ENCODE results near the gene ACAP3. TPM values are rescaled to one million over a fixed set of nuclear protein-coding genes. Genes with fewer than 3 reads are reported as not detected.

The ACAP3 gene
- total and polyA plus RNA-seq, 3 experiments from 2014 or later, result 6.9 to 38.8 (median 36.4) TPM

GRCh38 chr1:1243266-1243660 is 64.5 kb downstream of the ACAP3 start:
- Mint-ChIP-seq H3K27me3 (peaks cover 0 to 3% of the 10 kb centered on the region in 2 donors), H3K9me3 (no peaks in the 10 kb centered on the region), H3K27ac (no peak overlapping the region), H3K36me3 (no peaks in the 10 kb centered on the region), H3K4me1 (no peaks in the 10 kb centered on the region), H3K4me3 (no peak overlapping the region)
- H3K4me1 ChIP-seq (ENCODE audit: insufficient read depth, low read length), result no peaks in the 10 kb centered on the region
- H3K4me3 ChIP-seq (ENCODE audit: low read length), result no peak overlapping the region
- no peaks in the 10 kb centered on the region for H3K36me3 ChIP-seq (ENCODE audit: insufficient read depth, low read length)
- no peak for DNase-seq
- H3K27me3 ChIP-seq (ENCODE audit: insufficient read depth, low read length, poor library complexity, severe bottlenecking), result peaks cover 3% of the 10 kb centered on the region
- ChIA-PET CTCF (no interaction called here), POLR2A (no interaction called here)
- no peaks in the 10 kb centered on the region for H3K9me3 ChIP-seq (ENCODE audit: low read length)
- no peak overlapping the region for H3K27ac ChIP-seq (ENCODE audit: low read depth, low read length)

- H3K9me3 ChIP-seq (ENCODE audit: low read length), result no peaks in the 10 kb centered on the region
- no peak for DNase-seq
- CTCF ChIA-PET, result no interaction called here
- no peaks in the 10 kb centered on the region for H3K9me3 Mint-ChIP-seq
- POLR2A ChIA-PET, result no interaction called here
- no peaks in the 10 kb centered on the region for H3K36me3 ChIP-seq (ENCODE audit: insufficient read depth, low read length)
- no peak overlapping the region for H3K4me3 Mint-ChIP-seq
- H3K4me1 Mint-ChIP-seq, result no peaks in the 10 kb centered on the region
- H3K27me3 Mint-ChIP-seq, result peaks cover 0 to 3% of the 10 kb centered on the region in 2 donors
- no peak overlapping the region for H3K27ac ChIP-seq (ENCODE audit: low read depth, low read length)
- H3K4me1 ChIP-seq (ENCODE audit: insufficient read depth, low read length), result no peaks in the 10 kb centered on the region
- no peaks in the 10 kb centered on the region for H3K36me3 Mint-ChIP-seq
- H3K4me3 ChIP-seq (ENCODE audit: low read length), result no peak overlapping the region
- peaks cover 3% of the 10 kb centered on the region for H3K27me3 ChIP-seq (ENCODE audit: insufficient read depth, low read length, poor library complexity, severe bottlenecking)
- H3K27ac Mint-ChIP-seq, result no peak overlapping the region
Measured at GRCh38 chr1:1242461-1243265, 65.1 kb downstream of the ACAP3 start.

Other genes starting within 250 kb of the ACAP3 start
- gene RNF223, start 233.6 kb downstream of the ACAP3 start, total RNA-seq, result not detected
- gene RNF223, start 233.6 kb downstream of the ACAP3 start, polyA plus RNA-seq, result not detected
- 10 to 100 TPM; 18.7 to 20.8 TPM for gene C1orf159, start 191.8 kb downstream of the ACAP3 start, total RNA-seq
- gene C1orf159, start 191.8 kb downstream of the ACAP3 start, polyA plus RNA-seq, result 7.9 TPM
- not detected for gene TTLL10, start 134.1 kb downstream of the ACAP3 start, total RNA-seq
- gene TTLL10, start 134.1 kb downstream of the ACAP3 start, polyA plus RNA-seq, result not detected
- gene TNFRSF18, start 101.3 kb downstream of the ACAP3 start, total RNA-seq, result 10 to 100 TPM; 91.0 to 97.1 TPM
- 2.0 TPM for gene TNFRSF18, start 101.3 kb downstream of the ACAP3 start, polyA plus RNA-seq
- gene TNFRSF4, start 93.8 kb downstream of the ACAP3 start, total RNA-seq, result 100 to 1,000 TPM; 180 to 193 TPM
- gene TNFRSF4, start 93.8 kb downstream of the ACAP3 start, polyA plus RNA-seq, result 1.9 TPM
- 100 to 1,000 TPM; 158 to 169 TPM for gene SDF4, start 75.9 kb downstream of the ACAP3 start, total RNA-seq
- 108 TPM for gene SDF4, start 75.9 kb downstream of the ACAP3 start, polyA plus RNA-seq
- gene B3GALT6, start 75.7 kb downstream of the ACAP3 start, total RNA-seq, result 10 to 100 TPM; 23.7 to 24.1 TPM
- gene B3GALT6, start 75.7 kb downstream of the ACAP3 start, polyA plus RNA-seq, result 16.4 TPM
- gene C1QTNF12, start 61.2 kb downstream of the ACAP3 start, total RNA-seq, result 1 to 10 TPM in 1 of 2 experiments, under 1 TPM in 1; 0.51 to 1.1 TPM
- gene C1QTNF12, start 61.2 kb downstream of the ACAP3 start, polyA plus RNA-seq, result not detected
- gene UBE2J2, start 34.1 kb downstream of the ACAP3 start, total RNA-seq, result 10 to 100 TPM; 76.7 to 79.3 TPM
- 79.7 TPM for gene UBE2J2, start 34.1 kb downstream of the ACAP3 start, polyA plus RNA-seq
- gene SCNN1D, start 27.5 kb downstream of the ACAP3 start, total RNA-seq, result 1 to 10 TPM; 2.9 to 5.0 TPM
- gene SCNN1D, start 27.5 kb downstream of the ACAP3 start, polyA plus RNA-seq, result 0.09 TPM
- 10 to 100 TPM; 32.9 to 34.3 TPM for gene PUSL1, start 667 bp upstream of the ACAP3 start, total RNA-seq
- gene PUSL1, start 667 bp upstream of the ACAP3 start, polyA plus RNA-seq, result 22.0 TPM
- gene INTS11, start 16.7 kb upstream of the ACAP3 start, total RNA-seq, result 100 to 1,000 TPM; 117 to 118 TPM
- 70.5 TPM for gene INTS11, start 16.7 kb upstream of the ACAP3 start, polyA plus RNA-seq
- gene CPTP, start 16.9 kb upstream of the ACAP3 start, total RNA-seq, result 10 to 100 TPM; 17.6 to 18.3 TPM
- gene CPTP, start 16.9 kb upstream of the ACAP3 start, polyA plus RNA-seq, result 23.6 TPM
- gene TAS1R3, start 23.4 kb upstream of the ACAP3 start, total RNA-seq, result under 1 TPM; 0.53 to 0.62 TPM
- 0.28 TPM for gene TAS1R3, start 23.4 kb upstream of the ACAP3 start, polyA plus RNA-seq
- gene DVL1, start 41.5 kb upstream of the ACAP3 start, total RNA-seq, result 10 to 100 TPM; 39.7 to 41.1 TPM
- 1.6 TPM for gene DVL1, start 41.5 kb upstream of the ACAP3 start, polyA plus RNA-seq
- under 1 TPM; 0.26 to 0.29 TPM for gene MXRA8, start 50.6 kb upstream of the ACAP3 start, total RNA-seq
- gene MXRA8, start 50.6 kb upstream of the ACAP3 start, polyA plus RNA-seq, result 0.61 TPM
- gene AURKAIP1, start 67.3 kb upstream of the ACAP3 start, total RNA-seq, result 100 to 1,000 TPM; 159 to 169 TPM
- gene AURKAIP1, start 67.3 kb upstream of the ACAP3 start, polyA plus RNA-seq, result 157 TPM
- gene CCNL2, start 91.4 kb upstream of the ACAP3 start, total RNA-seq, result 100 to 1,000 TPM; 119 to 124 TPM
- gene CCNL2, start 91.4 kb upstream of the ACAP3 start, polyA plus RNA-seq, result 29.0 TPM
- 100 to 1,000 TPM; 206 to 208 TPM for gene MRPL20, start 99.4 kb upstream of the ACAP3 start, total RNA-seq
- gene MRPL20, start 99.4 kb upstream of the ACAP3 start, polyA plus RNA-seq, result 198 TPM
- not detected for gene ANKRD65, start 113.3 kb upstream of the ACAP3 start, total RNA-seq
- not detected for gene ANKRD65, start 113.3 kb upstream of the ACAP3 start, polyA plus RNA-seq
- gene VWA1, start 127.8 kb upstream of the ACAP3 start, total RNA-seq, result under 1 TPM in 1 of 2 experiments, not detected in 1; 0.31 TPM
- gene VWA1, start 127.8 kb upstream of the ACAP3 start, polyA plus RNA-seq, result not detected
- 1 to 10 TPM in 1 of 2 experiments, under 1 TPM in 1; 0.53 to 1.9 TPM for gene ATAD3C, start 141.8 kb upstream of the ACAP3 start, total RNA-seq
- 4.3 TPM for gene ATAD3C, start 141.8 kb upstream of the ACAP3 start, polyA plus RNA-seq
- gene ATAD3B, start 163.8 kb upstream of the ACAP3 start, total RNA-seq, result 10 to 100 TPM; 81.6 to 86.6 TPM
- 7.9 TPM for gene ATAD3B, start 163.8 kb upstream of the ACAP3 start, polyA plus RNA-seq
- gene ATAD3A, start 204.2 kb upstream of the ACAP3 start, total RNA-seq, result 10 to 100 TPM; 97.4 to 98.7 TPM
- 16.0 TPM for gene ATAD3A, start 204.2 kb upstream of the ACAP3 start, polyA plus RNA-seq
- under 1 TPM; 0.33 to 0.59 TPM for gene TMEM240, start 232.7 kb upstream of the ACAP3 start, total RNA-seq
- gene TMEM240, start 232.7 kb upstream of the ACAP3 start, polyA plus RNA-seq, result not detected

All from CD8-positive, alpha-beta memory T cell (primary cell).